Measurements from ENCODE around the gene TOMT.

TOMT gene

GRCh38 chr11:72105888-72106287 lies at the start of gene TOMT:
TOMT (plus strand) TSS chr11:72105924; CDS start chr11:72105952, 28 bp downstream.
- DNase-seq (ENCODE audit: low spot score), result no peak

- no peak for DNase-seq (ENCODE audit: low spot score)
Measured at GRCh38 chr11:72058416-72059034, 47.2 kb upstream of the TOMT start.

- no peak for DNase-seq (ENCODE audit: low spot score)
Measured at GRCh38 chr11:72061739-72062396, 43.9 kb upstream of the TOMT start.

- no peak for DNase-seq (ENCODE audit: low spot score)
Measured at GRCh38 chr11:72066855-72067254, 38.9 kb upstream of the TOMT start.

GRCh38 chr11:72067266-72067665 lies 38.5 kb upstream of the TOMT start:
- no peak for DNase-seq (ENCODE audit: low spot score)

GRCh38 chr11:72067676-72068075 lies 38.0 kb upstream of the TOMT start:
- DNase-seq (ENCODE audit: low spot score), result no peak

GRCh38 chr11:72069200-72069599 lies 36.5 kb upstream of the TOMT start:
- no peak for DNase-seq (ENCODE audit: low spot score)

GRCh38 chr11:72069787-72070251 lies 35.9 kb upstream of the TOMT start:
- DNase-seq (ENCODE audit: low spot score), result no peak

- DNase-seq (ENCODE audit: low spot score), result no peak
Measured at GRCh38 chr11:72070491-72070890, 35.2 kb upstream of the TOMT start.

- DNase-seq (ENCODE audit: low spot score), result peak; percentile 60
Measured at GRCh38 chr11:72072348-72072747, 33.4 kb upstream of the TOMT start.

GRCh38 chr11:72075109-72075508 lies 30.6 kb upstream of the TOMT start:
- DNase-seq (ENCODE audit: low spot score), result peak; percentile 65

- no peak for DNase-seq (ENCODE audit: low spot score)
Measured at GRCh38 chr11:72075756-72076155, 30.0 kb upstream of the TOMT start.

- DNase-seq (ENCODE audit: low spot score), result no peak
Measured at GRCh38 chr11:72078477-72078876, 27.2 kb upstream of the TOMT start.

- DNase-seq (ENCODE audit: low spot score), result no peak
Measured at GRCh38 chr11:72079819-72080325, 25.9 kb upstream of the TOMT start.

GRCh38 chr11:72080326-72081183 lies 25.2 kb upstream of the TOMT start, which contains the start of the genes LRRC51 and NUMA1:
LRRC51 (plus strand) TSS chr11:72080850; CDS start chr11:72089084, 8,234 bp downstream.
NUMA1 (minus strand) TSS chr11:72080542; CDS start chr11:72035943, 44,599 bp downstream.
- DNase-seq (ENCODE audit: low spot score), result peak; percentile 100

GRCh38 chr11:72081184-72081644 lies 24.5 kb upstream of the TOMT start:
- no peak for DNase-seq (ENCODE audit: low spot score)

GRCh38 chr11:72081821-72082453 lies 23.8 kb upstream of the TOMT start:
- DNase-seq (ENCODE audit: low spot score), result no peak

GRCh38 chr11:72083414-72083813 lies 22.3 kb upstream of the TOMT start:
- DNase-seq (ENCODE audit: low spot score), result no peak

GRCh38 chr11:72084076-72084475 lies 21.6 kb upstream of the TOMT start:
- DNase-seq (ENCODE audit: low spot score), result no peak

- DNase-seq (ENCODE audit: low spot score), result no peak
Measured at GRCh38 chr11:72084965-72085364, 20.8 kb upstream of the TOMT start.

GRCh38 chr11:72085621-72086351 lies 19.9 kb upstream of the TOMT start:
- no peak for DNase-seq (ENCODE audit: low spot score)

Measured in NAMALWA (cell line).